CD4-positive, alpha-beta T cell treated with Interleukin-4 for 4 hours (primary cell): Measurements from ENCODE around the gene TBC1D2B.

Source experiments
- DNase-seq: peaks from one replicate; pipeline ENCODE4 v3.0.0-alpha.2; 2020

The TBC1D2B gene

GRCh38 chr15:78052001-78052401 lies 25.5 kb downstream of the TBC1D2B start:
- no peak for DNase-seq

DNA sequence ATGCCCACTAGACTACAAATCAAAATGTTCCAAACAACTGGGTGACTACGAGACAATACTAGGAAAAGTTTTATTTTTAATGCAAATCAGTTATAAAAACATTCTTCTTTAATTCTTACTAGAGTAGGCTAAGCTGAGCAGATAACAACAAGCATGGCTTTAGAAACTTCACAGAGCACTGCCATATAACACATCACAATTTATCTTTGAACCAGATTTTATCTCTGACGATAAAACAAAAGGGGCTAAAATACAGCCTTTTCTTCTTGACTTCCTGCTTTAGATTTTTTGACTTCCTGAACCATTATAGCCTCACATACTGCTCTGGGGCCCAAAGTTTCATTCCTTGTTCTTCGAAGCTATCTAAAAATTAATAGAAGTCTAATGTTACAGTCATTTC lies 25.9 kb downstream of the TBC1D2B start:
- no peak for DNase-seq

DNA sequence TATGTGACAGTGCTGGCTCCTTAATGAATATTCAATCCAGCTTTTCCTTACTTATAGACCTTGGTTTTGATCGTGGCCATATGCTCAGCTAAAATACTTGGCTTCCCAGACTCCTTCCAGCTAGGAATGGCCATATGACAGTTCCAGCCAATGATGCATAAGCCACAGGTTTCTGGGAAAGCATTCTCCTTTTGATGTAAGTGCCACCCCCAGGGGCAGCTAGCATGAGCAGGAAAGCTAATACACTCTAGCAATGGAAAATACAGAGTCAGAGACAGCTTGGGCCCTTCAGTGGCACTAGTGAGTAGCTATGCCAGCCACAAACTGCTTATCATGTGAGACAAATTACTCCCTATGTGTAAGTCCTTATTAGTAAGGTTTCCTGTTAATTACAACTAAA lies 26.7 kb downstream of the TBC1D2B start:
- DNase-seq, result peak; percentile 61

GRCh38 chr15:78050441-78050809 lies 27.1 kb downstream of the TBC1D2B start:
- DNase-seq, result peak; percentile 78

DNA sequence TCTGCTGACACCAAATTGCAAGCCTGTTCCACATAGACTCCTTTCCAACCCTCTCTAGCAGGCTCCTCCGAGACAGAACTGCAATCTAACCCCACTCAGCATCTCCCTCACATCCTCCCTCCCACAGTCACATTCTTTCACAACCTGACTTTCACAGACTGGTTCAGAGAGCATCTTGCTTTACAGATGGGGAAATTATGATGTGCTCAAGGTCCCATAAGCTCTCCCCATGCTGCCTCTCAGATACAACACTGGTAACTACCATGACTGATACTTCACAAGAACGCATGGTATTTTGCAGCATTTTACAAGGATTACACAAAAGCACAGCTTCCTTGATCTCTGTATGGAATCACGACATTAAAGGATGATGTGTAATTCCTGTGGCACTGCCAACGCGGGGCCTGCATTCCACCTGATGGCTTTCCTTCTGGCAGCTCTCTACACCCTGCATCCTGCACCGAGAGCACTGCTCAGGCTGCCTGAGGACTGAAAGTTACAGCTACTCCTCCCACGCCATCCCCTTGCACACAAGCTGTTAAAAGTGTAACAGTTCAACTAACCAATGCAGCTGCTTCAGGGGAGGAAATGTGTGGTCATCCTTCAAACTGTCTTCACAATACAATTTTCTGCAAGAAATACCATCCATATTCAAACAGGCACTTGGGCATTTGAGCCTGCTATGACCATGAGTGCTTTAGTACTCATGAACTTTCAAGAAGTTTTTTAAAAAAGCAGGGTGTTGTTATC lies 27.6 kb downstream of the TBC1D2B start:
- no peak for DNase-seq

- DNase-seq, result no peak
Measured at GRCh38 chr15:78048628-78048920, 28.9 kb downstream of the TBC1D2B start.

DNA sequence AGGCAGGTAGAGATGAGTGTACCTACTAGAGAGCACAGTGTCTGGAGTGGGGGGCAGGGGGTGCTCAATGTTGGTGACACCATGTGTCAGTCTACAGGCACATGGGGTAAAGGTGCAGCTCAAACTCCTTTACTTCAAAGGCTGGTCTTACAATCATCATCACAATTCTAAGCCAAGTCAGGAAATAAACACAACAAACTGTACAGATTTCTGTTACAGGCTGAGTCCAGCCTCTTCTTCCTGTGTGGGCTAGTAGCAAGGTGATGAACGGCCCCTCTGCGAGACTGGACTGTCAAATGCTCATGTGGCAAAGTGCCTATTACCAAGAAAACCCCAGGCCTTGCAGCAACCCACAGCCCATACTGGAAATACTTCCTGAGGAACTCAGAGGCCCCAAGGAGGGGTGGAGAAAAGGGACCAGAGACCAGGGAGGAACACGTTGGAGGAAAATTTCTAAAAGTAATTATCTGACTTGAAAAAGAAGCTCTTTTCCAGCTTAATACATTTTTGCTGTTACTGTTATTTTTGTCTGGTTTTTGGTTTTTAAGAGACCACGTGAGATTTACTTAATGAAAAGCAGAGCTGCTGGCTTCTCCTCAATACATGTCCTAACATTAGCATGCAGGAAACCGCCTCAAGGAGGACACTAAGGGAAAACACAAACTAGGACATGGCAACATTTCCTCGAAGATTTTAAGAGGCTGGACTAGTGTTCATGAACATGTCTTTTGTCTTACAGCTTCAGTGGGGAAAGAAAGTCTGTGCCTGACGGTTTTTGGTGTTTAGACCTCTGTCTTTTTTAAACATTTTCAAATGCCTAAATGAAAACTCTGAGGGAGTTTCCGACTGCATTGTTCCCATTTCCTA lies 29.5 kb downstream of the TBC1D2B start:
- peak; percentile 72 for DNase-seq

DNA sequence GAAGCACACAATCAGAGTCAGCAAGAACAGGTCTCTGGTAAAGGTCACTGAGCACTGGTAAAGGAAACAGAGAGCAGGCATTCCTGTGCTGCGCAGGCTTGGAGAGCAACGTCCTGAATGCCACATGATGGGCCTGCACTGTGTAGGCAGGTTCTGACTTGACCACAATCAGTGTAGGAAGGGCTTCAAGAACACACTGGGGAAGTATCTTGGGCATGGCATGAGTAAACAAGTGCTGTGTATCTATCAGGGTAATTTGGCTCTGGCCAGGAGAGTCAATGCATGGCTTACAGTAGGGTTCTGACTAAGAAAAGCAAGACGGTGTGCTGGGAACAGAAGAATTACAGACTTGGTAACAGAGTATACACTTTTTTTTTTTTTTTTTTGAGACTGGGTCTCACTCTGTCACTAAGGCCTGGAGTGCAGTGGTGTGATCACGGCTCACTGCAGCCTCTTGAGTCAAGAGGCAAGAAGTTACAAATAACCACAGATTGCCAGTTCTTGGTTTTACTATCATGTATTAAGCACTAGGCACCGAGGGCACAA lies 30.6 kb downstream of the TBC1D2B start:
- DNase-seq, result peak; percentile 78

DNA sequence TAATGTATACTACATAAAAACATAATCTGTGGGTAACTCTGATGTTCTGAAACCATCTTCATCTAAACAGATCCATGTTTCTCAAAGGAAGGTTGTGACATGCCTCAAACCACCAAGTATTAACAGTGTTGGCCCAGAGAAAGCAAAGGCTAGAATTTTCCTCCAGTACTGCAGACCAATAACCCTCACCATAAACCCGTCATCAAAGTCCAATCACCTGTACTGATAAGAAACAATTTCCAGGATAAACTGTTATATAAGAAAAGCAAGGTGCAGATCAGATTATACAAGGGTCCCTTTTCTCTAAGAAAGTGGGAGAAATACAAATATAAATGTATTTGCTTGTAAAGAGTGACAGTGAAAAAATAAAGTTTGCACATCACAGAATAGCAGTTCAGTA lies 32.3 kb downstream of the TBC1D2B start:
- DNase-seq, result no peak

GRCh38 chr15:78044407-78045155 lies 32.9 kb downstream of the TBC1D2B start:
- peak; percentile 77 for DNase-seq

GRCh38 chr15:78041946-78042345 lies 35.6 kb downstream of the TBC1D2B start:
- no peak for DNase-seq

GRCh38 chr15:78040653-78041244 lies 36.8 kb downstream of the TBC1D2B start:
- DNase-seq, result no peak

- no peak for DNase-seq
Measured at GRCh38 chr15:78038585-78039247, 38.8 kb downstream of the TBC1D2B start.

DNA sequence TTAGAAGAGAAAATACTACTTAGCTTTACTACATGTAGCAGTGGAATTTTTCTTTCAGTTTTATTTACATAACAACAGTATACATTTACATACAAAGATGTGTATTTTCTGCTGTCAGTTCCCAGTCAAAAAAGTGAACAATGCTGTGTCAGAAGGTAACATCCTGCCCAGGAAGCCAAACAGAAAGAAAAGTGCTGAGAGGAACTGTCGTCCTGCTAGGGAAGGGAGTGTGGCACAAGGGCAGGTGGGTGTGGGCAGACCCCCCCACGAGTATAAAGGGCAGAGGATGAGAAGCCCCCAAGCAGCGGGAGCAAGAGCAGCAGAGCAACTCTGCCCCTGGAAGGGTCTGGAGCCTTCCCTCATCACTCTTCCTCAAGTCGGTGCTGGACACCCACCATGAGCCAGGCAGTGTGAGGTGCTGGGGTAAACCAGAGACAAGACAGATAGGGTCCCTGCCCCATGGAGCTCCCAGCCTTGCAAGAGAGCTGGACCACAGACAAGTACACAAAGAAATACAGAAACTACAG lies 39.7 kb downstream of the TBC1D2B start:
- DNase-seq, result no peak

DNA sequence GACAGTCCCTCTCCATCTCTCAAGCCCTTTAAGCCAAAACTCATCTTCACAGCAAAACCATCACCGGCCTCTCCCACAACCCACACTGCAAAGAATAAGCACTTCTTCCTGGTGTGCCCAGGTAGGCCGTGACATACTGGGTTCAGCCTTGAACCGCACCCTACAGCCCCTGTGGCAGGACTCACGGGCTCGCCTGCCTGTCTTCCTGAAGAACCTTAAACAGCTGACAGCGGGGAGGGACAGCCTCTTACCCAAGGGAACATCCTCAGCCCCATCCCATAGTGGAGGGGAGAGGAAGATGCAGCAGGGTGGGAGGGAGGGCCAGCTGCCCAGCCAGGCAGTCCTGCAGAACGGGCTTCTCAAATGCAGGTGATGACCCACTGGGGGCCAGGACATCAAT lies 40.2 kb downstream of the TBC1D2B start:
- no peak for DNase-seq

DNA sequence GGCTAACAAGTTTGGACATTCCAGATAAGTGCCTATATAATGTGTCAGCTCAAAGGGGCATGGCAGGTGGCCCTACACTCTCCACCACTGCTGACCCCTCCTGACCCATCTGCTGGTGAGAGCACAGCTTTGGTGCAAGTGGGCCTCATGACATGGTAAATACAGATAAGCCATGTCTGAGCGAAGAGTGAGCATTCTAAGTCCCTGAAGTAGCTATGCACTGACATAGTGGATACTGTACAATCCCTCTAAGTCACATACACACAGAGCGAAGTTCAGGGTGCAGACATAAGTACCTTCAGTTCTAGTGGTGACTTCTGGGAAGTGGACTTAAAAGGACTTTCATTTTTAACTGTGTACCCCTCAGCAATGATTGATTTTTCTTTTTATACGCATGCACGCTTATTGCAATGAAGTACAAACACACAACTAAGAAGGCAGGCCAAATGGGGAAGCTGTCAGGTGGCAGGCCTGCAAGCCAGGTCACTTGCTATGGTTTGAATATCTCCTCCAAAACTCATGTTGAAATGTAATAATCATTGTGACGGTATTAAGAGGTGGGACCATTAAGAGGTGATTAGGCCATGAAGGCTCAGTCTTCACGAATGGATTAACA lies 41.5 kb downstream of the TBC1D2B start:
- no peak for DNase-seq

- peak; percentile 58 for DNase-seq
Measured at GRCh38 chr15:78035321-78035751, 42.2 kb downstream of the TBC1D2B start.

DNA sequence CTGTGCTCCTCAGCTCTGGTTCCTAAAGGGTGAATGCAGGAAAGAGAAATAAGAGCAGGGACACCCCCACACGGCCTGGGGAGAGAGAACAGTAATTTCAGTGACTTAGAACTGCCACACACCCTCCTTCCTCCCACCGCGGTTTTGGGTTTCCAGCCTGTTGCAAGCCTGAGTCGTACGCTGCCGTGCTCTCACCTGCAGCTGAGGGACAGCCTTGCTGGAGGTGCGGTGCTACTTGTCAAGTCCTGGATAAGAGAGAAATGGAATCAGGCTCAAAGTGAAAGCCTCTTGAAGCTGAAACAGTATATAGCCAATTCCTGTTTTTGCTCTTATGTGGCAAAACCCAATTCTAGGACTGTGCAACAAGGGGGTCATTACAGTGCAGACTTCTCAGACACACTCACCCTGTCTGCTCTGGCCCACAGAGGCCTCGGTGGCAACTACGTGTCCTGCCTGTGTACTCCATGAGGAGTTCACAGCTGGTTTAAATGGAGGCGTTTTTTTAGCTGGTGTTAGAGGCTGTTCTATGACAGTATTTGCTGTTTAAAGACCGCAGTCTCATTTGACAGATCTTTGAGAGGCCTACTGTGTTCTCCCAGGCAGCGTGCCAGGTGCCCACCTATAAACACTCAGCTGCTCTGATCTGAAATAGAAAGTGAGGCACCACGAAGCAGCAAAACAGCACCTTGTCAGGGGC lies 42.9 kb downstream of the TBC1D2B start:
- peak; percentile 81 for DNase-seq

- DNase-seq, result peak; percentile 74
Measured at GRCh38 chr15:78033864-78034263, 43.6 kb downstream of the TBC1D2B start.

DNA sequence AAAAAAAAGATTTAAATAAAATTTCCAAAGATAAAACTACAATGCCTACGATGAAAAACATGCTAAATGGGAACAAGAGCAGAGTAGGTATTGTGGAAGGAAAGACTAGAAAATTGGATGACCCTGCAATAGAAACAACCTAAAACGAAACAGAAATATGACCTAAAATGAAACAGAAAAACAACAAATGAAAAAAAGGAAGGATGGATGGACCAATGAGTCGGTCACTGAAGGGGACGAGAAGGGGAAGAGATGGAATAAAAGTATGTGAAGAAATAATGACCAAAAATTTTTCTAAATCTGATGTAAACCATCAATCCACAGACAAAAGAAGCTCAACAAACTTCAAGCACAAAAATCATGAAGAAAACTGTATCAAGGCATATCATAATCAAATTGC lies 44.8 kb downstream of the TBC1D2B start:
- no peak for DNase-seq

GRCh38 chr15:78024883-78025282 lies 52.6 kb downstream of the TBC1D2B start:
- no peak for DNase-seq
